Gastrocnemius medialis (tissue), 4 donors: Measurements from ENCODE around the gene PCCA. TPM values are rescaled to one million over a fixed set of nuclear protein-coding genes. Genes with fewer than 3 reads are reported as not detected.

Experiments used
- ATAC-seq, 2 donors: fragments of 150-250 bp; one replicate each; pipeline ENCODE4 v1.9.1; 2016
- DNase-seq, 2 donors: peaks; one replicate each; pipeline ENCODE4 v3.0.0-alpha.2; 2019
- H3K27ac ChIP-seq, 4 donors: fragments of 200-600 bp; sonication (generic); 1 replicate in 1 of 4; 2 replicates in 3 of 4; pipeline ENCODE4 v1.5.1; 2016 to 2018; ENCODE audit warnings: mild to moderate bottlenecking in 2 of 4, moderate library complexity in 1 of 4
- H3K27me3 ChIP-seq, 3 donors: fragments of 200-600 bp; sonication (generic) in 2 of 3; 1 replicate in 1 of 3; 2 replicates in 2 of 3; pipeline versions ENCODE4 v1.5.1 to v1.6.0; 2016 to 2019; ENCODE audit warnings: mild to moderate bottlenecking in 1 of 3, moderate library complexity in 1 of 3
- H3K36me3 ChIP-seq, 2 donors: fragments of 200-600 bp; sonication (generic) in 1 of 2; one replicate each; pipeline ENCODE4 v1.5.1; 2017 to 2018
- H3K4me1 ChIP-seq, 2 donors: fragments of 200-600 bp; sonication (generic) in 1 of 2; one replicate each; pipeline ENCODE4 v1.5.1; 2016 to 2017; ENCODE audit warnings: mild to moderate bottlenecking in 2 of 2
- H3K4me3 ChIP-seq, 4 donors: fragments of 200-600 bp; sonication (generic) in 3 of 4; 1 replicate in 1 of 4; 2 replicates in 3 of 4; pipeline ENCODE4 v1.5.1; 2016 to 2019; ENCODE audit warnings: mild to moderate bottlenecking in 2 of 4
- H3K9me3 ChIP-seq, 3 donors: fragments of 200-600 bp; sonication (generic) in 2 of 3; 1 replicate in 1 of 3; 2 replicates in 2 of 3; pipeline ENCODE4 v1.5.1; 2016 to 2019
- POLR2A ChIP-seq, 2 donors: fragments of 450-650 bp; IDR thresholded peaks; one replicate each; pipeline ENCODE4 v1.6.1; 2017; ENCODE audit warnings: antibody characterized with exemption in 2 of 2, mild to moderate bottlenecking in 2 of 2, moderate library complexity in 2 of 2
- in situ Hi-C, 4 donors: fragments of 200-750 bp; cut with MboI; loops; one replicate each; pipeline versions ENCODE4 v1.15.0 to v1.8.0; 2017; ENCODE audit warnings: low sequenced_read_pairs in 4 of 4
- intact Hi-C: fragments of 100-400 bp; cut with DNase I; formaldehyde crosslinking; loops from one replicate; pipeline ENCODE4 v1.15.1; 2023; ENCODE audit warnings: low total_unique reads
- total RNA-seq, 4 donors: library from RNA; depleted of rRNA; stranded (reverse); fragments of >200 nt; gene quantifications; one replicate each; pipeline versions ENCODE4 v1.1.0 to v1.2.3, GENCODE V29; 2016
- TF ChIP-seq, protein P1 (sequence below), 5 experiments: fragments of 450-650 bp in 3 of 5; fragments of 200-600 bp in 2 of 5; sonication (generic) in 2 of 5; IDR thresholded peaks in 4 of 5; conservative IDR thresholded peaks in 1 of 5; 1 replicate in 4 of 5; 2 replicates in 1 of 5; pipeline ENCODE4 v1.5.1; 2016 to 2019; ENCODE audit warnings: antibody characterized with exemption in 5 of 5, mild to moderate bottlenecking in 3 of 5, moderate library complexity in 3 of 5

Gene PCCA
- total RNA-seq, 4 donors from 2014 or later: 7.5 to 19.5 (median 10.8) TPM

DNA sequence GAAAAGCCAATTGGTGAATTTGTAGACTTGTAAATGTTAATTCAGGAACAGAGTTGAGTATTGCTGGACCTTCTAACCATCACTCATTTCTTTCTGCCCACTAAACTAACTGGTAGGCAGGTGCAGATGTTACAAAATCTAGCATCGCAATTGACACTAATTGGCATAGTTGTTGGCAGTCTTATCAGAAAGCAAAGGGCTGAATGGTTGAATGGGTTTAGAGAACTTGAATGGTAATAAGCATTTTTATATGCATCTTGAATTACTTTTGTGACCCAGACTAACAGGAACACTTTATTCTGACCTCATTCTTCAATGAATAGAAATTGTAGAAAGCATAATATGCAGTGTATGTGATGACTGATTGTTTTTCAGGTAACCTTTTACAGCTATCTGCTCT is 310.6 kb downstream of the PCCA start:
- no peak overlapping the region for H3K4me3 ChIP-seq
- intact Hi-C loops (no loop called here), in situ Hi-C loops (no loop called here)
- H3K9me3 ChIP-seq: no peaks in the 10 kb centered on the region
- H3K36me3 ChIP-seq: no peaks in the 10 kb centered on the region
- H3K27me3 ChIP-seq: no peaks in the 10 kb centered on the region
- DNase-seq: no peak
- ATAC-seq: no peak
- no peaks in the 10 kb centered on the region for H3K4me1 ChIP-seq
- TF ChIP-seq, protein P1, sequence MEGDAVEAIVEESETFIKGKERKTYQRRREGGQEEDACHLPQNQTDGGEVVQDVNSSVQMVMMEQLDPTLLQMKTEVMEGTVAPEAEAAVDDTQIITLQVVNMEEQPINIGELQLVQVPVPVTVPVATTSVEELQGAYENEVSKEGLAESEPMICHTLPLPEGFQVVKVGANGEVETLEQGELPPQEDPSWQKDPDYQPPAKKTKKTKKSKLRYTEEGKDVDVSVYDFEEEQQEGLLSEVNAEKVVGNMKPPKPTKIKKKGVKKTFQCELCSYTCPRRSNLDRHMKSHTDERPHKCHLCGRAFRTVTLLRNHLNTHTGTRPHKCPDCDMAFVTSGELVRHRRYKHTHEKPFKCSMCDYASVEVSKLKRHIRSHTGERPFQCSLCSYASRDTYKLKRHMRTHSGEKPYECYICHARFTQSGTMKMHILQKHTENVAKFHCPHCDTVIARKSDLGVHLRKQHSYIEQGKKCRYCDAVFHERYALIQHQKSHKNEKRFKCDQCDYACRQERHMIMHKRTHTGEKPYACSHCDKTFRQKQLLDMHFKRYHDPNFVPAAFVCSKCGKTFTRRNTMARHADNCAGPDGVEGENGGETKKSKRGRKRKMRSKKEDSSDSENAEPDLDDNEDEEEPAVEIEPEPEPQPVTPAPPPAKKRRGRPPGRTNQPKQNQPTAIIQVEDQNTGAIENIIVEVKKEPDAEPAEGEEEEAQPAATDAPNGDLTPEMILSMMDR (IDR thresholded peaks at IDR 0.05 in 4 of 5, conservative IDR thresholded peaks at IDR 0.05 in 1 of 5): no peak
- TF ChIP-seq POLR2A (IDR thresholded peaks at IDR 0.05): no peak
- H3K27ac ChIP-seq: no peak overlapping the region

DNA sequence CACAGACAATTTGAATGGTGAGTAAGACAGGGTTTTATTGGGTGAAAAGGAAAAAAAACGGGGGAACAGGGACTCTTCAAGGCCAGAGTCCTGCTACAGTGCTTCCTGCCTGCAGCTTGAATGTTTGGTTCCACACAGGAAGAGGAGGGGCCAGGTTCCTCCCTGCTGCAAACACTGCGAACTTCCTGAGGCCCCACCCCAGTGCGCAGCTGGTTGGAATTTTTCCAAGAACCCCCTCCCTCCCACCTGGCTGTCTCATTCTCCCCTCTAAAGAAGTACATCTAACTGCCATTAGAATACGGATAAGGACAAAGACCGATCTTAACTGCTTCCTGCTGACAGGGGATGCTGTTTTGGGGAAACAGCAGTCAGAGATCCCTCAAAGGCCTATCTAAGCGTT is 314.8 kb downstream of the PCCA start:
- in situ Hi-C loops (no loop called here), intact Hi-C loops (no loop called here)
- TF ChIP-seq, protein P1 (IDR thresholded peaks at IDR 0.05 in 4 of 5, conservative IDR thresholded peaks at IDR 0.05 in 1 of 5): no peak
- no peak for TF ChIP-seq POLR2A (IDR thresholded peaks at IDR 0.05)
- H3K4me1 ChIP-seq: no peaks in the 10 kb centered on the region
- no peak overlapping the region for H3K27ac ChIP-seq
- no peak overlapping the region for H3K4me3 ChIP-seq
- H3K27me3 ChIP-seq: no peaks in the 10 kb centered on the region
- no peak for ATAC-seq
- H3K36me3 ChIP-seq: peaks cover 0 to 4% of the 10 kb centered on the region in 2 donors
- no peak for DNase-seq
- H3K9me3 ChIP-seq: peaks cover 0 to 13% (median 9%) of the 10 kb centered on the region in 3 donors

DNA sequence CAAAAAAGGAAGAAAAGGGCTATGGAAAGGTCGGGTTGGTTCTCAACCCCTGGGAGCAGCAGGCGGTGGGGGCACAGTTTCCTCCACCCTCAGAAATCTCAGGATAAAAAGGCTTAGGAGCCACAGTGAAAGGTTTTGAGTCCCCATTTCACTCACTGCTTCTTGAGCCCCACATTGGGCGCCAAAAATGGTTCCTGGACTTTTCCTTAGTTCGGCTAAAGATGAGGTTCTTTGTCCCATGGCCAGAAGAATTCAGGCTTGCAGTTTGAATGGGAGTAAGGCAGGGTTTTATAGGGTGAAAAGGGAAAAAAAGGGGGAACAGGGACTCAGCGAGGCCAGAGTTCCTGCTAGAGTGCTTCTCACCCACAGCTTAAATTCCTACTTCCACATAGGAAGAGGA is 320.2 kb downstream of the PCCA start:
- ATAC-seq (no peak), DNase-seq (no peak)
- Histone ChIP-seq H3K4me3 (no peak overlapping the region), H3K27me3 (no peaks in the 10 kb centered on the region), H3K4me1 (no peaks in the 10 kb centered on the region), H3K36me3 (peaks cover 0 to 14% of the 10 kb centered on the region in 2 donors), H3K27ac (no peak overlapping the region), H3K9me3 (peaks cover 0 to 32% (median 18%) of the 10 kb centered on the region in 3 donors)
- TF ChIP-seq, protein P1 (IDR thresholded peaks at IDR 0.05 in 4 of 5, conservative IDR thresholded peaks at IDR 0.05 in 1 of 5): no peak
- TF ChIP-seq POLR2A (IDR thresholded peaks at IDR 0.05): no peak
- in situ Hi-C loops (no loop called here), intact Hi-C loops (no loop called here)

- DNase-seq (no peak), ATAC-seq (no peak)
- in situ Hi-C loops: no loop called here
Measured at GRCh38 chr13:100423375-100423774, 334.5 kb downstream of the PCCA start.

More at GRCh38 chr13:100423375-100423774, 334.5 kb downstream of the PCCA start:
- Histone ChIP-seq H3K27me3 (no peaks in the 10 kb centered on the region), H3K9me3 (no peaks in the 10 kb centered on the region), H3K4me3 (no peak overlapping the region), H3K27ac (no peak overlapping the region), H3K4me1 (no peaks in the 10 kb centered on the region), H3K36me3 (no peaks in the 10 kb centered on the region)
- intact Hi-C loops: no loop called here
- TF ChIP-seq, protein P1 (IDR thresholded peaks at IDR 0.05 in 4 of 5, conservative IDR thresholded peaks at IDR 0.05 in 1 of 5): no peak
- no peak for TF ChIP-seq POLR2A (IDR thresholded peaks at IDR 0.05)
